WERI-Rb-1 (cell line): Measurements from ENCODE around the gene CD8B.
"Not testable (repeated sequence)": the region's sequence is repeated elsewhere in the genome, so short reads cannot be mapped to it uniquely, and the experiment has no call there.

Source experiments
- DNase-seq: peaks from one replicate; pipeline ENCODE4 v3.0.0-alpha.2; 2020
- H3K27ac ChIP-seq: fragments of 250-450 bp; sonication (Bioruptor Pico); 2 replicates; pipeline ENCODE4 v1.5.1; 2020; ENCODE audit warnings: mild to moderate bottlenecking, moderate library complexity
- H3K27me3 ChIP-seq: fragments of 250-450 bp; sonication (Bioruptor Pico); 2 replicates; pipeline ENCODE4 v1.5.1; 2021; ENCODE audit warnings: mild to moderate bottlenecking, low read depth, moderate library complexity; ENCODE audit not compliant: insufficient read depth, severe bottlenecking
- H3K36me3 ChIP-seq: fragments of 250-450 bp; sonication (Bioruptor Pico); 2 replicates; pipeline ENCODE4 v1.5.1; 2020; ENCODE audit warnings: mild to moderate bottlenecking, moderate library complexity
- H3K4me3 ChIP-seq: 2 replicates; pipeline ENCODE4 v1.5.1; 2011; ENCODE audit warnings: low read depth, mild to moderate bottlenecking, control low read depth, low read length
- H3K9me3 ChIP-seq: fragments of 250-450 bp; sonication (Bioruptor Pico); 2 replicates; pipeline ENCODE4 v1.5.1; 2021; ENCODE audit warnings: mild to moderate bottlenecking, moderate library complexity; ENCODE audit not compliant: severe bottlenecking
- TF ChIP-seq, protein P1 (sequence below): IDR thresholded peaks from 2 replicates; pipeline ENCODE4 v1.5.1; 2011; ENCODE audit warnings: low read depth, mild to moderate bottlenecking, control low read depth, inconsistent platforms, low read length

The CD8B gene

GRCh38 chr2:86861628-86862379, at the start of gene CD8B:
CD8B (minus strand) TSS chr2:86861886; CDS start chr2:86861865, 21 bp downstream.
- not testable (repeated sequence) for DNase-seq, H3K4me3 ChIP-seq, H3K36me3 ChIP-seq, H3K27ac ChIP-seq, H3K9me3 ChIP-seq, H3K27me3 ChIP-seq

DNA sequence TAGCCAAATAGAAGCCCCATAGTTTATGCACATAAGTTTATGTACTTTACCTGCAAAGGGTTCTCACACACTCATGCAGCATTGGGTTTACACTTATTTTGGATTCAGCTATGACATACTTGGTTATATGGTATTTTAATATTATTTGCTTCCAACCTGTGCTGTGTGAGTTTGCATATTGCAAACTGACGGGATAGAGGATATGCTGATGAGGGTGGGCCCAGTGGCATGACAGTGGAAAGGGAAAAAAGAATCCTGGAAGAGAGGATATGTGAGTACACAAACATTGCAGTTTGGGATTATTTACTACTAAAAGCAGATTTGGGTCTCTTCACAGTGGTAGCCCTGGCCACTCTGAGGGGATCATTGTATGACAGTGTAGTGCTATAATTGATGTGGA, 44.2 kb upstream of the CD8B start:
- DNase-seq, H3K27me3 ChIP-seq, H3K4me3 ChIP-seq, H3K9me3 ChIP-seq, H3K36me3 ChIP-seq, H3K27ac ChIP-seq: not testable (repeated sequence)

- not testable (repeated sequence) for H3K4me3 ChIP-seq, H3K36me3 ChIP-seq, H3K27me3 ChIP-seq, H3K9me3 ChIP-seq, H3K27ac ChIP-seq
- DNase-seq: peak; percentile 15
- TF ChIP-seq, protein P1, sequence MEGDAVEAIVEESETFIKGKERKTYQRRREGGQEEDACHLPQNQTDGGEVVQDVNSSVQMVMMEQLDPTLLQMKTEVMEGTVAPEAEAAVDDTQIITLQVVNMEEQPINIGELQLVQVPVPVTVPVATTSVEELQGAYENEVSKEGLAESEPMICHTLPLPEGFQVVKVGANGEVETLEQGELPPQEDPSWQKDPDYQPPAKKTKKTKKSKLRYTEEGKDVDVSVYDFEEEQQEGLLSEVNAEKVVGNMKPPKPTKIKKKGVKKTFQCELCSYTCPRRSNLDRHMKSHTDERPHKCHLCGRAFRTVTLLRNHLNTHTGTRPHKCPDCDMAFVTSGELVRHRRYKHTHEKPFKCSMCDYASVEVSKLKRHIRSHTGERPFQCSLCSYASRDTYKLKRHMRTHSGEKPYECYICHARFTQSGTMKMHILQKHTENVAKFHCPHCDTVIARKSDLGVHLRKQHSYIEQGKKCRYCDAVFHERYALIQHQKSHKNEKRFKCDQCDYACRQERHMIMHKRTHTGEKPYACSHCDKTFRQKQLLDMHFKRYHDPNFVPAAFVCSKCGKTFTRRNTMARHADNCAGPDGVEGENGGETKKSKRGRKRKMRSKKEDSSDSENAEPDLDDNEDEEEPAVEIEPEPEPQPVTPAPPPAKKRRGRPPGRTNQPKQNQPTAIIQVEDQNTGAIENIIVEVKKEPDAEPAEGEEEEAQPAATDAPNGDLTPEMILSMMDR: peak; percentile 11; the same call in 1 of the 2 replicates
These were observed 39.0 kb upstream of the CD8B start for GRCh38 chr2:86900687-86901086.

- DNase-seq, H3K27me3 ChIP-seq, H3K36me3 ChIP-seq, H3K9me3 ChIP-seq, H3K4me3 ChIP-seq, H3K27ac ChIP-seq: not testable (repeated sequence)
These were observed 24.3 kb upstream of the CD8B start for GRCh38 chr2:86886026-86886425.

DNA sequence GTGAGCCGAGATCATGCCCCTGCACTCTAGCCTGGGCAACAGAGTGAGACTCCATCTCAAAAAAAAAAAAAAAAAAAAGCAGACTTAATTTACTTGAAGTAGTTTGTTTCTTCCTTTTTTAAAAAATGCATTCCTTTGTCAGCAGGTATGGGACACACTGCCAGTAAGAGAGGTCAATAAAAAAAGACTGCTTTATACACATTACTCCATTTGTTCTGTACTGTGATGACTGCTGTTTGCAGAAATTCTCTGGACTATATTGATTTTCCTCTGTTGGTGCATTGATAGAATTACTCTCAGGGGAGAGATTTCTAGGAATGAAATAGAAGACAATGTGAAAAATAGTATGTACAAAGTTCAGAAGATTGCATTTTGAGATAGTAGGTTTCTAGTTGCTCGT, 21.2 kb upstream of the CD8B start:
- not testable (repeated sequence) for H3K27me3 ChIP-seq, DNase-seq, H3K36me3 ChIP-seq, H3K4me3 ChIP-seq, H3K9me3 ChIP-seq, H3K27ac ChIP-seq

- H3K9me3 ChIP-seq, H3K36me3 ChIP-seq, DNase-seq, H3K4me3 ChIP-seq, H3K27ac ChIP-seq, H3K27me3 ChIP-seq: not testable (repeated sequence)
These were observed 20.5 kb upstream of the CD8B start for GRCh38 chr2:86882118-86882665.

GRCh38 chr2:86878986-86879385, 17.3 kb upstream of the CD8B start:
- not testable (repeated sequence) for DNase-seq, H3K4me3 ChIP-seq, H3K27ac ChIP-seq, H3K27me3 ChIP-seq, H3K36me3 ChIP-seq, H3K9me3 ChIP-seq

DNA sequence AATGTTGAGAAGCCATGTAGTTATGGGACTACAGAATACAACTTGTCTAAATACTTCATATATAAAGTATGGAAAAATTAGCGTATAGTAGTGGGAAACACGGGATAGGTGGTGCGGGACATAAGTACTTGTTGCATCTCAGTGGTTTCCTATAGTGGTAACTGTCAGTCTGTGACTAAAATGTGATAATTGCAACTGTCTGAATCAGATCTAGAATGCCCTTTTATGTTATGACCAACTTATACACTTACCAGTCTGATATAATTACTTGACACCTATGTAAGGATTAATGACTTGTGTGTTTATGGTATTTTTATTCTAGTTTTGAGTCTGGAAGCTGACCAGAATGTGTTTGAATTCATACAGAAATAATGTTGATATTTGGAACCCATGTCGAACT, 9.3 kb upstream of the CD8B start:
- H3K27ac ChIP-seq, H3K36me3 ChIP-seq, H3K4me3 ChIP-seq, H3K27me3 ChIP-seq, DNase-seq, H3K9me3 ChIP-seq: not testable (repeated sequence)

GRCh38 chr2:86868895-86869468, 7.3 kb upstream of the CD8B start:
- H3K4me3 ChIP-seq, H3K27ac ChIP-seq, H3K27me3 ChIP-seq, H3K36me3 ChIP-seq, H3K9me3 ChIP-seq, DNase-seq: not testable (repeated sequence)

DNA sequence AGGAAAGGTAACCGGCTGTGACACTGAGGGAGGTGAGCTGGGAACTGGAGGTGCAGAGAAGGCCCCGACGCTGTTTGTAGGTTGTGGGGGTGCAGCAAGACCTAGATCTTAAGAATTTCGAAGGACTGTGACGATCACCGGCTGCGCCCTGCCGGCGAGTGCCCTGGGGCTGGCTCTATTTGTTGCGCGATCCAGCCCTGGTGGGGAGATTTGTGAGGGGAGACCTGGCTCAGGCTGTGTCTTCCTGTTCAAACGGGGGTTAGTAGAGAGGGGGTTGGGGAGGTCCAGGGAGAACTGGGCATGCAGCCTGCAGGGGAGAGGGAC, 656 bp upstream of the CD8B start:
- not testable (repeated sequence) for H3K27me3 ChIP-seq, H3K9me3 ChIP-seq, H3K27ac ChIP-seq, DNase-seq, H3K4me3 ChIP-seq, H3K36me3 ChIP-seq

GRCh38 chr2:86861175-86861574, 511 bp downstream of the CD8B start:
- H3K4me3 ChIP-seq, H3K36me3 ChIP-seq, H3K27me3 ChIP-seq, H3K27ac ChIP-seq, H3K9me3 ChIP-seq, DNase-seq: not testable (repeated sequence)

- H3K36me3 ChIP-seq, H3K27me3 ChIP-seq, H3K4me3 ChIP-seq: not testable (repeated sequence)
These were observed 1.1 kb downstream of the CD8B start for GRCh38 chr2:86860573-86860972.

GRCh38 chr2:86857688-86858087, 4.0 kb downstream of the CD8B start:
- H3K27me3 ChIP-seq, H3K27ac ChIP-seq, H3K9me3 ChIP-seq, H3K36me3 ChIP-seq, DNase-seq, H3K4me3 ChIP-seq: not testable (repeated sequence)

More at GRCh38 chr2:86860573-86860972, 1.1 kb downstream of the CD8B start:
- not testable (repeated sequence) for H3K27ac ChIP-seq, DNase-seq, H3K9me3 ChIP-seq

DNA sequence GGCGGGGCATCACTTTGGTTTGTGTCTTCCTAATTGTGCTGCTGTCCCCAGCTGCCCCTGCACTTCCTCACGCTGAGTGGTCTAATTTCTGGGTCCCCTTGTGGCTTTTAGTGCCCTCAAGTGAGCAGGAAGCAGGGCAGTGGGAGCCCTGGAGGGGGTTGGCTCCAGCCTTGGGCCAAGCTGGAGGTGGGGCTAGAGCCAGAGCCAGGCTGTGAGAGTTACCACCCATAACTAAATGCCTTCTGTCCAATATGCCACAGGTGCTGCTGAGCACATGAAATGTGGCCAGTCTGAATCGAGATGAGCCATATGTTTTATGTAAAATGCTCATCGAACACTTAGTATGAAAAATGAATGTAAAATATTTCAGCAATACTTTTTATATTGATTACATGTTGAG, 5.2 kb downstream of the CD8B start:
- not testable (repeated sequence) for H3K36me3 ChIP-seq, H3K27me3 ChIP-seq, DNase-seq, H3K9me3 ChIP-seq, H3K4me3 ChIP-seq, H3K27ac ChIP-seq
